DMS79 (cell line): ENCODE data around the gene TP53RK.

Experiments
- DNase-seq: peaks from one replicate; lab custom pipeline; 2025; lab: John Stamatoyannopoulos, UW

TP53RK gene

GRCh38 chr20:46706242-46706641, 17.0 kb upstream of the TP53RK start:
- DNase-seq: no peak

GRCh38 chr20:46705378-46705729, 16.1 kb upstream of the TP53RK start:
- DNase-seq: no peak

DNA sequence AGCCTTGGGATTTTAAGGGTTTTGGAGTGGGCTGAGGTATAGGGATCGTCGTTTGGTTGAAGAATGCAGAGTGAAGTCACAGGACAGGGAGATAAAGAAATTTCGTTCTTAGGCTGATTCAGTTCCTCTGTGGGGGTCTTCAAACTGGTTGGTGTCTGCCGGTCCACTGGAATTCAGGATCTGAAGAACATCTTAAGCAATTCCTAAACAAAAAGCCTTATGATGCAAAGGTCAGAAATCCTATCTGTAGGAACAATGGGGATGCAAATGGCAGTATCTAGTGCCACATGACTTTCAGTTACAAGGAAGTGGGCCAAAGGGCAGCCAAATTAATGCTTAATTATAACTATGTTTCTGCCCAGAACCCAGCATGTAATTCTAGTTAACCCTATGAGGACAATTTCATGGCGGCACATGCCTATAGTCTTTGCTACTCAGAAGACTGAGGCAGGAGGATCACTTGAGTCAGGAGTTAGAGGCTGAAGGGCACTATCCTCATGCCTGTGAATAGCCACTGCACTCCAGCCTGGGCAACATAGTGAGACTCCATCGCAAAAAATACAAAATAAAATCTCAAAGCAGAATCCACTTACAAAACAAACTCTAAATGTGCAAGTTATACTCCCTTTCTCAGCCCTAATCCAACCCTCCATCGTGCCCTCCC, 15.6 kb upstream of the TP53RK start:
- DNase-seq: no peak

DNA sequence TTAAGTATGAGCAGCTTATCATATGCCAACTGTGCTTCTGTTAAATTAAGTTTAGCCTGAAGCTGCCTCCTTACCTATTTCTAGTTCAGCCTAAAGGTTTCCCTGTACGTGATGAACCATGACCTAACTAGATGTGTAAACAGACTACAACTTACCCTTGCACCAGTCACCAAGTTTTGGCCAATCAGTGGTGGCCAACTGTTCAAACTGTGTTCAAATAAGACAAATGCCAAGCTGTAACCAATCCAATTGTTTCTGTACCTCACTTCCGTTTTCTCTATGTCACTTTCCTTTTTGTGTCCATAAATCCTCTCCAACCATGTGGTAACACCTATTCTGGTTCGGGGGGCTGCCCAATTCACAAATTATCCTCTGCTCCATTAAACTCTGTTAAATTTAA, 14.2 kb upstream of the TP53RK start:
- no peak for DNase-seq

DNA sequence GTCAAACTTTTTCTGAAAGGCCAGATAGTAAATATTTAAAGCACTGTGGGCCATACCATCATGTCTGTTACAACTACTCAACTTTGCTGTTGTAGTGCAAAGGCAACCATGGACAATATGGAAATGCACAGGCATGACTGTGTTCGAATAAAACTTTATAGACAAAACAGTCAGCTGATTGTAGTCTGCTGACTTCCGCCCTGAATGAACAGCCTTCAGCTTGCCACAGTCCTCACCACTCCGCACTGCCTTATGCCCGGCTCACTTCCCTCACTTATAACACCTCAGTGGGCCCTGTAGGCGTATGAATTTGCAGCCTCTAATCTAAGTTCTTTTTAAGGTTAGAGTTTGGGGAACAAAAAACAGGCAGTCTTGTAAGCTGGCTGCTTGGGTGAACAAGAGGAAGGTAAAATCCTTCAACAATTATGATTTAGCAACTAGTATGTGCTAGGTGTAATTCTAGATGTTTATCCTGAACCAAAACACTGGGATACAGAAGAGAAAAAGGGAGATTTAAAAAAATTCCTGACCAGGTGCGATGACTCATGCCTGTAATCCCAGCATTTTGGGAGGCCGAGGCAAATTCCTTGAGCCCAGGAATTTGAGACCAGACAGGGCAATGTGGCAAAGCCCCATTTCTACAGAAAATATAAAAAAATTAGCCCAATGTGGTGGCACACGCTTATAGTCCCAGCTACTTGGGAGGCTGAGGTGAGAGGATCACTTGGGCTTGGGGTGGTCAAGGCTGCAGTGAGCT, 13.4 kb upstream of the TP53RK start:
- DNase-seq: no peak

DNA sequence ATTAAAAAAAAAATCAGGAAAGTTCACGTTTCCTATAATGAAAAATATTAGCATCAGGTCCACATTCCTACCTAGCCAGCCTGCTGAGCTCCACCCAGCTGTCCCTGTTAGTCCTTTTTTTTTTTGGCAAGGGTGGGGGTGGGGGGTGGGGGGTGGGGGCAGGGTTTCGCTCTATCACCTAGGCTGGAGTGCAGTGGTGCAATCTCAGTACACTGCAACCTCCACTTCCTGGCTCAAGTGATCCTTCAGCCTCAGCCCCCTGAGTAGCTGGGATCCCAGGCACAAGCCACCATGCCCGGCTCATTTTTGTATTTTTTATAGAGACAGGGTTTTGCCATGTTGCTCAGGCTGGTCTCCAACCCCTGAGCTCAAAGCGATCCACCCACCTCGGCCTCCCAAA, 12.7 kb upstream of the TP53RK start:
- DNase-seq: no peak

DNA sequence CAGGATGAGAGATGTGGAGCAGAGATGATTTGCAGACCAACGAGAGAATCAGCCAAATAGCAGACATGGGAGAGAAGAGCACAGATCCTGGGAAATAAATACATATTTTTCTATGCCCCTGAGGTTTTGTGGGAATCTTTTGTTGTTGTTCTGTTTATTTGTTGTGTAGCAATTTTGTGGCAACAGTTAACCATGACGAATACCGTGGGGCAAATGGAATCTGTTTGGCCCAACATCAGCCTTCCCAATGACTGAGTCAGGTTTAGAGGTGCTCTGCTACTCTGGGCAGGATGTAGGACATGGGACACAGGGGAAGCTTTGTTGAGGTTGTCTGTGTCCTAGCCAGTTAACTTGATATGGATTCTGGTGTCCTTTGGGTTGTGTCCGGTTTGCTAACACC, 12.3 kb upstream of the TP53RK start:
- no peak for DNase-seq

GRCh38 chr20:46701057-46701456, 11.8 kb upstream of the TP53RK start:
- DNase-seq: no peak

DNA sequence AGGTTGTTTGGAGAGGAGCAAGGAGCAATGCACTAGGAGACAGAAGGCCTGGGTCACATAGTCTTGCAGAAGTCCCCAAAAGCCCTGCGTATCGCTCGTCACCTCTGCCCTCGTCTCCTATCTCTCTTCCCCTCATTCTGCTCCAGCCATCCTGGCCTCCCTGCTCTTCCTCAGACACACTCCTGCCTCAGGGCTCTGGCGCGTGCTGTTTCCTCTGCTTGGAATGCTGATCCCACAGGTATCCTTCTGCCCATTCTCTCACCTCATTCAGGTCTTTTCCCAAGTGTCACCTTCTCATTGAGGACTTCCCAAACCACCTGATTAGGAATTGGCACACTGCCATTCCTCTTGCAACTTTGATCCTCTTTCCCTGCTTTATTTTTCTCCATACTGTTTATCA, 11.2 kb upstream of the TP53RK start:
- DNase-seq: no peak

- no peak for DNase-seq
Measured at GRCh38 chr20:46699651-46700359, 10.6 kb upstream of the TP53RK start.

GRCh38 chr20:46698788-46699187, 9.5 kb upstream of the TP53RK start:
- DNase-seq: no peak

GRCh38 chr20:46696791-46697279, 7.6 kb upstream of the TP53RK start:
- DNase-seq: no peak

DNA sequence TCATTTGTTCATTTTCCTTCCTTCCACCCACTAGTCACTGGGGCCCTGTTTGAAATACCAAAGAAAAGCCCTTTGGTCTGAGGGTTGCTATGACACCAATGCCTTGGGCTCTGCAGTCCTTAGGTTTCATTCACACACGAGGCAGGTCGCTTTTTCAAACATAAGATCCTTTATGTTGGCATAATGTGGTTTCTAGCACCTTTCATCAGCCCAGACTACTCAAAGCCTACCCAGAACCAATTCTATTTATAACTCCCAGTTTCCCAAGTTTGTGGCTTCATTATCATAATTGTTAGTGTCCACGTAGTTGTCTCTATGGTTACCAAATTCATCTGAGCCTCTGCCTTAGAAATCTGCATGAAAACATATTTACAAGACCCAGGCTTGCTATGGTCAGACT, 6.6 kb upstream of the TP53RK start:
- no peak for DNase-seq

DNA sequence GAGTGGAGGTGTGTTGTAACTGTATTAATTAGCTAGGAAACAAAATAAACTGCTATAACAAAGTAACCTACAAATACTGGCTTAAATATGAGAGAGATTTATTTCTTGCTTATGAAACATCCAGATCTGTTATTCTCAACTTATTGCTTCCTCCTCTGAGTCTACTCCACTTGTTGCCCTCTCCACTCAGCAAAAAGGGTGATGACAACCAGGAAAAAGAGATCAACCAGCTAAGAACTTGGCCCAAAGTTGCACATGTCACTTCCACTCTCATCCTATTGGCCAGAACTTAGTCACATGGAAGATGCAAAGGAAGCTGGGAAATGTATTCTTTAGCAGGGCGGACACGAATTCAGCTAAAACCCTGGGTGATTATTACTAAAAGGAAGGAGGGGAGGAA, 5.2 kb upstream of the TP53RK start:
- DNase-seq: no peak

GRCh38 chr20:46691196-46691595, 2.0 kb upstream of the TP53RK start:
- DNase-seq: no peak

DNA sequence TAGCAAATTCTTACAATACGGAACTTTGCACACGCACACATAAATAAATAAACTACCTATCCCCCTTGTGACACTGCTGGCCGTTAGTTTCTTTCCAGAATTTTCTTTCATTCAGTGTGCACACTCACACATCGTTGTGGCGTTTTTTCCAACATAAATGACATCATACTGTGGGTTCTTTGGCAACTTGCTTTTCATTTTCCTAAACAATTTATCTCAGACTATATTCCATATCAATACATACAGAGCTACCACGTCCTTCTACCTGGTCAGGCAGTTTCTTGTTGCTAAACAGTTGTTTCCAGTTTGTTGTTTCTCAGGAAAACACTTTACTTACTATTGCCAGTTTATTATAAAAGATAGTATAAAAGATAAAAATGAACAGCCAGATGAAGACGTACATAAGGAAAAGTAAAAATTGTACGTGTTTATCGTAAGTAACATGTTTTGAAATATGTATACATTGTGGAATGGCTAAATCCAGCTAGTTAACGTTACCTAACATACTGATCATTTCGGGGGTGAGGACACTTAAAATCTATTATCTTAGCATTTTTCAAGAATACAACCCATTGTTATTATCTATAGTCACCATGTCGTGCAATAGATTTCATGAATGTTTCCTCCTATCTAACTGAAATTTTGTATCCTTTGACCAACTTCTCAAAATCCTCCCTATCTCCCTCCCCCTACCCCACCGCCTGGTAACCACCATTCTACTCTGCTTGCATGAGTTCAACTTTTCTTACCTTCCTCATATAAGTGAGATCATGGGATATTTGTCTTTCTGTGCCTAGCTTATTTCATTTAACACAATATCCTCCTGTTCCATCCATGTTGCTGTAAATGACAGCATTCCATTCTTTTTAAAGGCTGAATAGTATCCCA, 1.2 kb upstream of the TP53RK start:
- no peak for DNase-seq

- no peak for DNase-seq
Measured at GRCh38 chr20:46689754-46690085, 476 bp upstream of the TP53RK start.

GRCh38 chr20:46688151-46689081, 828 bp downstream of the TP53RK start:
- DNase-seq: no peak

- DNase-seq: no peak
Measured at GRCh38 chr20:46683939-46684750, 5.1 kb downstream of the TP53RK start.

DNA sequence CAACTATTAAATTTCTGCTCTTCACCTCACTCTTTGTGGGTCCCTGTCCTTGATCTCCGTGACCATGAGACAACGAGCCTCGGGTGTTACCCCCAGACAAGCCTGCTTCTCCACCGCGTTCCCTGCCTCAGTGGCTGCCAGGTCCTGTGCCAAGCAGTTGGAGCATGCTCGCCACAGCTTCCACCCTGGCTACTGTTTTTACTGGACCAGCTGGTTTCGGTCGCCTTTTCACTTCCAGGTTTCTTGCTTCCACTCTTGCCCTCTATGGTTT, 5.6 kb downstream of the TP53RK start:
- DNase-seq: no peak
